ENCODE measurements around the gene DIMT1. TPM values are rescaled to one million over a fixed set of nuclear protein-coding genes. Genes with fewer than 3 reads are reported as not detected.

Gene DIMT1
- total RNA-seq, 4 donors from 2014 or later, result 18.3 to 34.8 (median 26.4) TPM

DNA sequence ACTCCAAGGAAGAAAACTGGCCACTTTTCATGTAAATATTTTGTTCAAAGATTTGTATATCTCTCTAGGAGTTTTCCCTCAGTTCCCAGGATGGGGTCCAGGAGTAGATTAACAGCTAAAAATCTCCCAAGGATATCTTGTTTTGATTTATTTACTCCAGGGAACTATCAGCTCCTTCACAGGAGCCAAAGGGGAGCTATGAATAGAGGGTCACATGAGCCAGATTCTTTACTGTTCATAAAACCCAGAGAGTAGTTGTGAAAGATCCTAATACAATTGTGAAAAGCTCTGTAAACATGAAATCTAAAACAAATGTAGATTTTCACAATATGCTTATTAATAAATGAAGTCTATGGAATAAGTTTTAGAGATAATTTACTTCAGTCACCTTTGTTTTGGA lies 16.9 kb downstream of the DIMT1 start:
- H3K4me1 ChIP-seq, result peaks cover 0 to 9% (median 2%) of the 10 kb centered on the region in 4 donors

DNA sequence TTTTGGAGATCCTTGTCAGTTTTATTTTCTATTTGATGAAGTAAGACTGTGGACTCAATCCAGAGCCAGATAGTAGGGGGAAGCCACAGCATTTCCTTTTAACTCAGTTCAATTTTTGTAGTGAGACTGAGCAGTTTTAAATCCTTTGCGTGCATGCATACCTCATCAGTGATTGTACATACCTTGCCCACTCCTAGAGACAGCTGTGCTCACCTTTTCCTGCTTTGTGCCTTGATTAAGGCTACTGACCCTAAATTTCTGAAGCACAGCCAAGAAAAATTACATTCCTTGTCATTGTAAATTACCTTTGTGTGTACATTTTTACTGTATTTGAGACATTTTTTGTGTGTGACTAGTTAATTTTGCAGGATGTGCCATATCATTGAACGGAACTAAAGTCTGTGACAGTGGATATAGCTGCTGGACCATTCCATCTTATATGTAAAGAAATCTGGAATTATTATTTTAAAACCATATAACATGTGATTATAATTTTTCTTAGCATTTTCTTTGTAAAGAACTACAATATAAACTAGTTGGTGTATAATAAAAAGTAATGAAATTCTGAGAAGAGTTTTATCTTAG lies 17.8 kb downstream of the DIMT1 start:
- peaks cover 42 to 98% (median 67%) of the 10 kb centered on the region in 4 donors for H3K36me3 ChIP-seq
- TF ChIP-seq EP300 (IDR thresholded peaks at IDR 0.05) (no peak), POLR2A (IDR thresholded peaks at IDR 0.05; ENCODE audit: low read depth) (no peak), POLR2AphosphoS5 (IDR thresholded peaks at IDR 0.05) (no peak)
- TF ChIP-seq, protein P1, sequence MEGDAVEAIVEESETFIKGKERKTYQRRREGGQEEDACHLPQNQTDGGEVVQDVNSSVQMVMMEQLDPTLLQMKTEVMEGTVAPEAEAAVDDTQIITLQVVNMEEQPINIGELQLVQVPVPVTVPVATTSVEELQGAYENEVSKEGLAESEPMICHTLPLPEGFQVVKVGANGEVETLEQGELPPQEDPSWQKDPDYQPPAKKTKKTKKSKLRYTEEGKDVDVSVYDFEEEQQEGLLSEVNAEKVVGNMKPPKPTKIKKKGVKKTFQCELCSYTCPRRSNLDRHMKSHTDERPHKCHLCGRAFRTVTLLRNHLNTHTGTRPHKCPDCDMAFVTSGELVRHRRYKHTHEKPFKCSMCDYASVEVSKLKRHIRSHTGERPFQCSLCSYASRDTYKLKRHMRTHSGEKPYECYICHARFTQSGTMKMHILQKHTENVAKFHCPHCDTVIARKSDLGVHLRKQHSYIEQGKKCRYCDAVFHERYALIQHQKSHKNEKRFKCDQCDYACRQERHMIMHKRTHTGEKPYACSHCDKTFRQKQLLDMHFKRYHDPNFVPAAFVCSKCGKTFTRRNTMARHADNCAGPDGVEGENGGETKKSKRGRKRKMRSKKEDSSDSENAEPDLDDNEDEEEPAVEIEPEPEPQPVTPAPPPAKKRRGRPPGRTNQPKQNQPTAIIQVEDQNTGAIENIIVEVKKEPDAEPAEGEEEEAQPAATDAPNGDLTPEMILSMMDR (IDR thresholded peaks at IDR 0.05), result no peak
- intact Hi-C loops (cut with DNase I), result no loop called here

More for the DNA sequence above, 16.9 kb downstream of the DIMT1 start:
- H3K27me3 ChIP-seq, result no peaks in the 10 kb centered on the region
- no peak for DNase-seq (ENCODE audit: extremely low spot score)
- H3K36me3 ChIP-seq, result peaks cover 42 to 98% (median 62%) of the 10 kb centered on the region in 4 donors
- H3K27ac ChIP-seq (replicated peaks in 1 of 4), result no peak overlapping the region
- intact Hi-C loops (cut with DNase I), result no loop called here
- no peak overlapping the region for H3K4me3 ChIP-seq
- H3K9me3 ChIP-seq, result no peaks in the 10 kb centered on the region
- TF ChIP-seq, protein P1 (IDR thresholded peaks at IDR 0.05), result no peak
- TF ChIP-seq EP300 (IDR thresholded peaks at IDR 0.05) (no peak), POLR2AphosphoS5 (IDR thresholded peaks at IDR 0.05) (no peak), POLR2A (IDR thresholded peaks at IDR 0.05; ENCODE audit: low read depth) (no peak)

DNA sequence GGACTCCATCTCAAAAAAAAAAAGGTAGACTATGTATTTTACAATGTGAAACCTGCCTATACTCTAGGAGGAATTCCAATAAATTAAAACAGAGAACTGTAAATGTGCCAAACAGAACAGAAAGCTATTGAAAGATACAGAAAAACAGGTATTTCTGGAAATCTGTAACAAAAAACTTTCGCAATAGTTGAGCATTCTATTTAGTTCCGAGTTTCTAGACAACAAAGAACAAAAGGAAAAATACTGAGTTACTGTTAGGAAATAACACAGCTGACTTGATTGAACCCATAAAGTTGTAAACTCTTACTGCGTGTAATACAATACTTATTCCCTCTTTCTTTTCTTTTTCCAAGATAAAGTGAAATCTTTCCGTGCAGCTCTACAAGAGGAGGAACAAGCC lies 18.6 kb downstream of the DIMT1 start:
- whole genome bisulfite sequencing, result 95% methylated on average over 4 of the region's 4 CpGs
- Histone ChIP-seq H3K9me3 (no peaks in the 10 kb centered on the region), H3K27ac (replicated peaks in 1 of 4) (no peak overlapping the region), H3K36me3 (peaks cover 37 to 98% (median 63%) of the 10 kb centered on the region in 4 donors), H3K27me3 (no peaks in the 10 kb centered on the region), H3K4me3 (no peak overlapping the region), H3K4me1 (peaks cover 0 to 9% (median 2%) of the 10 kb centered on the region in 4 donors)
- intact Hi-C loops (cut with DNase I), result no loop called here
- TF ChIP-seq, protein P1 (IDR thresholded peaks at IDR 0.05), result no peak
- no peak for TF ChIP-seq POLR2A (IDR thresholded peaks at IDR 0.05; ENCODE audit: low read depth)
- TF ChIP-seq POLR2AphosphoS5 (IDR thresholded peaks at IDR 0.05), result no peak
- TF ChIP-seq EP300 (IDR thresholded peaks at IDR 0.05), result no peak
- DNase-seq (ENCODE audit: extremely low spot score), result no peak

More for the DNA sequence above, 17.8 kb downstream of the DIMT1 start:
- 96% methylated on average over 2 of the region's 2 CpGs for WGBS
- no peak overlapping the region for H3K27ac ChIP-seq (replicated peaks in 1 of 4)
- no peak overlapping the region for H3K4me3 ChIP-seq
- H3K27me3 ChIP-seq, result no peaks in the 10 kb centered on the region
- H3K4me1 ChIP-seq, result peaks cover 0 to 9% (median 2%) of the 10 kb centered on the region in 4 donors
- DNase-seq (ENCODE audit: extremely low spot score), result no peak
- H3K9me3 ChIP-seq, result no peaks in the 10 kb centered on the region

DNA sequence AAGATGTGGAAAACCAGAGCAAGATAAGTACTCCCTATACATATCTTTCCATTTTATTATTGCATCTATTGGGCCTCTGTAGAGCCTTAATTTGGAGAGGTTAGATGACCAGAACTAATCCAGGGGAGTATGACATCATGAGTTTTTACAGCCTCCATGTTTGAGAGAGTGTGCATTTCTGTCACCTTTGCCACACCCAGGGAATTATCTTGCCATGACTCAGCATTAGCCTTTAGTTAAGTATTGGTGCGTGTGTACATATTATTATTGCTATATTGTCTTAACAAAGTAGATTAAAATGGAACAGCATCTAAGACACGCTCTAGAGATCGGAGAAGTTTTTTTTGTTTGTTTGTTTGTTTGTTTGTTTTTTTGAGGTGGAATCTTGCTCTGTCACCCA lies 27.6 kb downstream of the DIMT1 start:
- Histone ChIP-seq H3K27ac (replicated peaks in 1 of 4) (no peak overlapping the region), H3K4me3 (no peak overlapping the region), H3K4me1 (no peaks in the 10 kb centered on the region), H3K36me3 (peaks cover 44 to 84% (median 60%) of the 10 kb centered on the region in 4 donors), H3K9me3 (no peaks in the 10 kb centered on the region), H3K27me3 (no peaks in the 10 kb centered on the region)
- TF ChIP-seq POLR2AphosphoS5 (IDR thresholded peaks at IDR 0.05), result no peak
- TF ChIP-seq, protein P1 (IDR thresholded peaks at IDR 0.05), result no peak
- no peak for TF ChIP-seq EP300 (IDR thresholded peaks at IDR 0.05)
- no peak for TF ChIP-seq POLR2A (IDR thresholded peaks at IDR 0.05; ENCODE audit: low read depth)
- WGBS, result 97% methylated on average over 3 of the region's 3 CpGs
- no peak for DNase-seq (ENCODE audit: extremely low spot score)
- intact Hi-C loops (cut with DNase I), result no loop called here

GRCh38 chr5:62375627-62376026 lies 28.1 kb downstream of the DIMT1 start:
- TF ChIP-seq, protein P1 (IDR thresholded peaks at IDR 0.05), result no peak
- TF ChIP-seq EP300 (IDR thresholded peaks at IDR 0.05) (no peak), POLR2A (IDR thresholded peaks at IDR 0.05; ENCODE audit: low read depth) (no peak), POLR2AphosphoS5 (IDR thresholded peaks at IDR 0.05) (no peak)
- intact Hi-C loops (cut with DNase I), result no loop called here
- Histone ChIP-seq H3K4me3 (no peak overlapping the region), H3K27ac (replicated peaks in 1 of 4) (no peak overlapping the region), H3K36me3 (peaks cover 44 to 84% (median 57%) of the 10 kb centered on the region in 4 donors), H3K4me1 (no peaks in the 10 kb centered on the region), H3K9me3 (no peaks in the 10 kb centered on the region), H3K27me3 (no peaks in the 10 kb centered on the region)
- DNase-seq (ENCODE audit: extremely low spot score), result no peak

All from esophagus muscularis mucosa (tissue), 4 donors.